Nephron progenitor cell (in vitro differentiated cells): ENCODE measurements around the gene TEKT5.

ENCODE experiments used
- DNase-seq: peaks from one replicate; pipeline ENCODE4 v3.0.0; 2021
- H3K27ac Mint-ChIP-seq: 2 replicates; pipeline ENCODE4 v1.8.0; 2021; ENCODE audit warnings: mild to moderate bottlenecking, moderate library complexity, mixed read lengths
- H3K27me3 Mint-ChIP-seq: 2 replicates; pipeline ENCODE4 v1.8.0; 2021; ENCODE audit warnings: mild to moderate bottlenecking, low read depth, mixed read lengths; ENCODE audit not compliant: poor library complexity
- H3K36me3 Mint-ChIP-seq: 2 replicates; pipeline ENCODE4 v1.8.0; 2021; ENCODE audit warnings: low read depth, mixed read lengths
- H3K4me1 Mint-ChIP-seq: 2 replicates; pipeline ENCODE4 v1.8.0; 2021; ENCODE audit warnings: mixed read lengths
- H3K4me3 Mint-ChIP-seq: 2 replicates; pipeline ENCODE4 v1.8.0; 2021; ENCODE audit warnings: mild to moderate bottlenecking, moderate library complexity, mixed read lengths
- H3K9me3 Mint-ChIP-seq: 2 replicates; pipeline ENCODE4 v1.8.0; 2021; ENCODE audit warnings: mild to moderate bottlenecking, moderate library complexity, mixed read lengths
- TF ChIP-seq, protein P1 (sequence below): fragments of 200-600 bp; sonication (generic); IDR thresholded peaks from 2 replicates; pipeline ENCODE4 v1.5.0; 2021; ENCODE audit warnings: antibody characterized with exemption

The TEKT5 gene

DNA sequence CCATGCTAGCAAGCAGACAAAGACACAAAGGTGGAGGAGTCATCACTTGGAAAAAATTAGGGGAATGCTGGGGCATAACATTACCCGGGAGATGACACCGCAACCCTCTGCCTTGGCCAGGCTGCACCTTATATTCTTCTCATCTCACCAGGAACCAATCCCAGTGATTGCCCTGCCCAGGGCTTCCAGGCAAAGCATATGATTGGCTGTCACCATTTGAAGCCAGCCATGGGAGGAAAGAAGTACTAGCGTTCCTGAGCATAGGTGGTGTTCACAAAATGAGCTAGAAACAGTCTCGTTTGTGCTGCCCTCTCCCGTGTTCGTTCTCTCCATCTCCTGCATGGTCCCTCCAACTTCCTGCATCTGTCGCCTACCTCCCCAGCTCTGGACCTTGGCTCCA, 29.6 kb downstream of the TEKT5 start:
- no peak for DNase-seq
- H3K4me3 Mint-ChIP-seq: no peak overlapping the region
- TF ChIP-seq, protein P1, sequence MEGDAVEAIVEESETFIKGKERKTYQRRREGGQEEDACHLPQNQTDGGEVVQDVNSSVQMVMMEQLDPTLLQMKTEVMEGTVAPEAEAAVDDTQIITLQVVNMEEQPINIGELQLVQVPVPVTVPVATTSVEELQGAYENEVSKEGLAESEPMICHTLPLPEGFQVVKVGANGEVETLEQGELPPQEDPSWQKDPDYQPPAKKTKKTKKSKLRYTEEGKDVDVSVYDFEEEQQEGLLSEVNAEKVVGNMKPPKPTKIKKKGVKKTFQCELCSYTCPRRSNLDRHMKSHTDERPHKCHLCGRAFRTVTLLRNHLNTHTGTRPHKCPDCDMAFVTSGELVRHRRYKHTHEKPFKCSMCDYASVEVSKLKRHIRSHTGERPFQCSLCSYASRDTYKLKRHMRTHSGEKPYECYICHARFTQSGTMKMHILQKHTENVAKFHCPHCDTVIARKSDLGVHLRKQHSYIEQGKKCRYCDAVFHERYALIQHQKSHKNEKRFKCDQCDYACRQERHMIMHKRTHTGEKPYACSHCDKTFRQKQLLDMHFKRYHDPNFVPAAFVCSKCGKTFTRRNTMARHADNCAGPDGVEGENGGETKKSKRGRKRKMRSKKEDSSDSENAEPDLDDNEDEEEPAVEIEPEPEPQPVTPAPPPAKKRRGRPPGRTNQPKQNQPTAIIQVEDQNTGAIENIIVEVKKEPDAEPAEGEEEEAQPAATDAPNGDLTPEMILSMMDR: no peak
- no peak overlapping the region for H3K27ac Mint-ChIP-seq
- no peaks in the 10 kb centered on the region for H3K36me3 Mint-ChIP-seq
- no peaks in the 10 kb centered on the region for H3K27me3 Mint-ChIP-seq
- H3K4me1 Mint-ChIP-seq: no peaks in the 10 kb centered on the region
- H3K9me3 Mint-ChIP-seq: peaks cover 12% of the 10 kb centered on the region

DNA sequence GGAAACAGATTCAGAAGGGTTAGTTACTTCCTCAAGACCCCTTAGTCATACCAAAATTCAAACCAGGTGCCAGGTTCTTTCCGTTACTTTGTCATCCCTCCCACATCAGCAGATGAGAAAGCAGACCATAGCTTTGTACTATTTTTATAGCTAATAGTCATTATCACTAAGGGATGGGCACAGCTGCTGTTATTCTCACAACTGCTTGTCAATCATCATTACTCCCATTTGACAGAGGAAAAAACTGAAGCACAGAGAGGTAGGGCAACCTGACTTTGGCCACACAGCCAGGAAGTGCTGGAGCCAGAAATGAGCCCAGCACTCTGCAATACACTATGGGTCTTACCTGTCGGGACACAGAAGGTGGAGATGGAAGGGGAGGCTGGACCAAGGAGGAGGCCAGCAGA, 30.0 kb downstream of the TEKT5 start:
- TF ChIP-seq, protein P1: no peak
- Mint-ChIP-seq H3K27me3 (no peaks in the 10 kb centered on the region), H3K4me3 (no peak overlapping the region), H3K27ac (no peak overlapping the region), H3K36me3 (no peaks in the 10 kb centered on the region), H3K9me3 (peaks cover 12% of the 10 kb centered on the region), H3K4me1 (no peaks in the 10 kb centered on the region)
- no peak for DNase-seq

DNA sequence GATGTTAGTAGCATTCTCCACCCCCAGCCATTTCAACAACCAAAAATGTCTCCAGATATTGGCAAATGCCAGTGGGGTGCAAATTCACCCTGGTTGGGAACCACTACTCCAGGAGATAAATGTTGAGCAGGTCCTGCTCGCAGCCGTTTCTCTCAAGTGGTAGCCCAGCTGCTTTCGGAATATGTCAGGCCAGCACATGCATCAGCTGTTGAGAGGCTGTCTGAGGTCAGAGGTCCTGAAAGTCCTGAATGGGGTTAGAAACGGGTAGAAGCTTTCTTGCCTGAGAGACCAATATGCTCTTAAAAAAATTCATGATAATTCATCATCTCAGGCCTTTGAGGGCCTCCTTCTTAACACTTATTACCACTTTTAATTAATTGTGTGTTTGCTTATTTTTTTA, 31.0 kb downstream of the TEKT5 start:
- Mint-ChIP-seq H3K27me3 (no peaks in the 10 kb centered on the region), H3K4me1 (no peaks in the 10 kb centered on the region), H3K27ac (no peak overlapping the region), H3K36me3 (no peaks in the 10 kb centered on the region), H3K4me3 (no peak overlapping the region), H3K9me3 (peaks cover 12% of the 10 kb centered on the region)
- TF ChIP-seq, protein P1: no peak
- DNase-seq: no peak

DNA sequence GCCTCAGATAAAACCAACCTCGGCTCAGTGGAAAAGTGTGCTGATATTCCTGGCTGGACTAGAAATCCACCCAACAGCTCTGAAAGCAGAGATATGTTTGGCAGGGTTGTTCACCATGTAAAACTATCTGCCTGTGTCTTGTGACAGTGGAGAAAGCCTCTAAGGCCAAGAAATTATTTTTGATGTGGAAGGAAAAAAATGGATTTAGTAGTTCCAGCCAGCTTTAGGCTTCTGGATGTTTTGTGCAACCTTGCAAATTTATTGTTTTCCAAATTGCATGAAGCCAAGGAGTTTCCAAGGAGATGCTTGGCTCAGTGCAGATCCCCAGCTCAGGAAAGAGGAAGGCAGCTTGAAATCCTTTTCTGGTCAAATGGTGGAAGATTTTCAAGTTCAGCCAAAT, 31.6 kb downstream of the TEKT5 start:
- Mint-ChIP-seq H3K36me3 (no peaks in the 10 kb centered on the region), H3K9me3 (peaks cover 12% of the 10 kb centered on the region), H3K4me1 (no peaks in the 10 kb centered on the region), H3K27me3 (no peaks in the 10 kb centered on the region), H3K4me3 (no peak overlapping the region), H3K27ac (no peak overlapping the region)
- no peak for DNase-seq
- TF ChIP-seq, protein P1: no peak

DNA sequence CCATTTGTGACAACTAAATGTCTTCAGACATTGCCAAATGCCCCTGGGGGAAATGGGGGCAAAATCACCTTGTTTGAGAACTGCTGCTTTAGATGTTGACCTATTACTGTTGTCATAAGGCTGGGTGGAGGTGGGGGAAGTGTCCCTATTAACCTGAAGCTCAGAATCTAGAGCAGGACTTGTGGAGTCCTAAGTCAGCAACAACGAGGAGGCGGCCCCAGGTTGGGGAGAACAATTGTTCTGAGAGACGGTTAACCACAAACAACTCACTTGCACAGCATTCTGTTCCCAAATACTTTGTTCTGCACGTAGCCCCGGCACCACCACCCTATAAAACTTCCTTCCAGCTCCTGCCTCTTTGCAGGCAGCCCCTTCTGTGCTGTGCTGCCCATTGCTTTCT, 32.5 kb downstream of the TEKT5 start:
- TF ChIP-seq, protein P1: no peak
- Mint-ChIP-seq H3K9me3 (peaks cover 12% of the 10 kb centered on the region), H3K36me3 (no peaks in the 10 kb centered on the region), H3K27ac (no peak overlapping the region), H3K4me3 (no peak overlapping the region), H3K27me3 (no peaks in the 10 kb centered on the region), H3K4me1 (no peaks in the 10 kb centered on the region)
- no peak for DNase-seq

DNA sequence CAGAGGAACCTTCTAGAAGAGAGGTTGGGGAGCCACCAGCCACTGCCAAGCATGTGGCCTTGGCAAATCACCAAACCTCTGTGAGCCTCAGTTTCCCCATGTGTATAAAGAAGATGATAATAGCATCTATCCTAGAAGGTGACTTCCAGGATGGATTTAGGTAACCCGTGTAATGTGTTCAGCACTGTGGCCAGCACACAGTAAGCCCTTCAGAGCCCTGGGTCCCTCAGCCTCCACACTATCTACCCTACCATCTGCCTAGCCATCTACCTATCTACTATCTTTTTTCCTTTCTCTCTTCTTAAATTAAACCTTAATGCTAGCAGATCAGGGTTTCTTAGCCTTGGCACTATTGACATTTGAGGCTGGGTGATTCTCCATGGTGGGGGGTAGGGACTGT, 33.0 kb downstream of the TEKT5 start:
- H3K36me3 Mint-ChIP-seq: no peaks in the 10 kb centered on the region
- no peak overlapping the region for H3K4me3 Mint-ChIP-seq
- DNase-seq: no peak
- TF ChIP-seq, protein P1: no peak
- no peaks in the 10 kb centered on the region for H3K4me1 Mint-ChIP-seq
- H3K9me3 Mint-ChIP-seq: peaks cover 12% of the 10 kb centered on the region
- no peaks in the 10 kb centered on the region for H3K27me3 Mint-ChIP-seq
- H3K27ac Mint-ChIP-seq: no peak overlapping the region
